ENCODE measurements around the gene RFX8.
"Not testable (repeated sequence)": the region's sequence is repeated elsewhere in the genome, so short reads cannot be mapped to it uniquely, and the experiment has no call there.

RFX8 gene

GRCh38 chr2:101372792-101373191 is 102.1 kb downstream of the RFX8 start:
- DNase-seq = no peak

GRCh38 chr2:101371636-101372035 is 103.3 kb downstream of the RFX8 start:
- DNase-seq = no peak

- no peak for DNase-seq
Measured at GRCh38 chr2:101369100-101369499, 105.8 kb downstream of the RFX8 start.

- no peak for DNase-seq
Measured at GRCh38 chr2:101368376-101368775, 106.5 kb downstream of the RFX8 start.

- DNase-seq = no peak
Measured at GRCh38 chr2:101367508-101367907, 107.4 kb downstream of the RFX8 start.

- DNase-seq = no peak
Measured at GRCh38 chr2:101364878-101365277, 110.0 kb downstream of the RFX8 start.

- no peak for DNase-seq
Measured at GRCh38 chr2:101362777-101363176, 112.1 kb downstream of the RFX8 start.

GRCh38 chr2:101362316-101362715 is 112.6 kb downstream of the RFX8 start:
- DNase-seq = no peak

- DNase-seq = no peak
Measured at GRCh38 chr2:101361522-101361921, 113.4 kb downstream of the RFX8 start.

GRCh38 chr2:101361121-101361520 is 113.8 kb downstream of the RFX8 start:
- DNase-seq = no peak

GRCh38 chr2:101360232-101360631 is 114.7 kb downstream of the RFX8 start:
- DNase-seq = no peak

- DNase-seq = no peak
Measured at GRCh38 chr2:101359410-101359954, 115.4 kb downstream of the RFX8 start.

GRCh38 chr2:101357376-101357775 is 117.5 kb downstream of the RFX8 start:
- DNase-seq = no peak

- DNase-seq = no peak
Measured at GRCh38 chr2:101356521-101356920, 118.4 kb downstream of the RFX8 start.

- no peak for DNase-seq
Measured at GRCh38 chr2:101356055-101356454, 118.9 kb downstream of the RFX8 start.

GRCh38 chr2:101355401-101356054 is 119.4 kb downstream of the RFX8 start:
- no peak for DNase-seq

- DNase-seq = no peak
Measured at GRCh38 chr2:101354420-101355311, 120.2 kb downstream of the RFX8 start.

- DNase-seq = not testable (repeated sequence)
Measured at GRCh38 chr2:101352631-101353030, 122.3 kb downstream of the RFX8 start.

- DNase-seq = no peak
Measured at GRCh38 chr2:101351207-101351606, 123.7 kb downstream of the RFX8 start.

- no peak for DNase-seq
Measured at GRCh38 chr2:101349893-101350662, 124.8 kb downstream of the RFX8 start.

- DNase-seq = no peak
Measured at GRCh38 chr2:101348883-101349282, 126.0 kb downstream of the RFX8 start.
